IPS DF 4.7 (cell line): Measurements from ENCODE around the gene STING1.
"Not testable (repeated sequence)": the region's sequence is repeated elsewhere in the genome, so short reads cannot be mapped to it uniquely, and the experiment has no call there.

ENCODE experiments used
- DNase-seq: peaks from one replicate; pipeline ENCODE4 v3.0.0-alpha.2; 2013; ENCODE audit warnings: low spot score; ENCODE audit errors: extremely low read depth

Gene STING1

GRCh38 chr5:139482050-139482889, at the start of gene STING1:
TSS of gene STING1 (minus strand) at chr5:139482758. CDS start at chr5:139481704, 1,054 bp downstream.
- DNase-seq, result no peak

- no peak for DNase-seq
Measured at GRCh38 chr5:139531772-139532169, 49.2 kb upstream of the STING1 start.

DNA sequence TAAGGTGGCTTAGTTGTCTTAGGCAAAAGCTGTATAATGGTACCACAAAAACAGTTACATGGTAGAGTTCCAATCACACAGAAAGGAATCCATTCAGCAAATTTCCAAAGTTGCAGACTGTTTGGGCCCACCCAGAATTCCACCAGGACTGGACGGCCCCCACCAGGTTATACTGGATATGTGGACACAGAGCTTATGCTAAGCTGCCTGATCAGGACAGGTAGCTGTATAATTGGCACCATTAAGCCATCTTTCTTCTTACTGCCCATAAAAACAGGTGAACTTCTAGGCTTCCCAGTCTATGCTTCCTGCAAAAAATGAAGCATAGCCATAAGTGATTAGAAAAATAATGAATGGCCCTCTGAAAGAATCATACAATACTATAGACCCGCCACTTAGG, 47.5 kb upstream of the STING1 start:
- not testable (repeated sequence) for DNase-seq

DNA sequence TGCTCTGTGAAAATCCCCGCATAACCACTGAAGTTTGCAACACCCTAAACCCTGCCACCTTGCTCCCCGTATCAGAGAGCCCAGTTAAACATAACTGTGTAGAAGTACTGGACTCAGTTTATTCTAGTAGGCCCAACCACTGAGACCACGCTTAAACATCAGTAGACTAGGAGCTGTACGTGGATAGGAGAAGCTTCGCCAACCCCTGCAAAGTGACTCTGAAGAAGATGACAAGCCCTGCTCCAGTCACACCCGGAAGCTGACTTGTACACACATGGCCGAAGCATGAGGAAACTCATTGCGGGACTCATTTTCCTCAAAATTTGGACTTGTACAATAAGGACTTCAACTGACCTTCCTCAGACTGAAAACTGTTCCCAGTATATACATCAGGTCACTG, 46.1 kb upstream of the STING1 start:
- not testable (repeated sequence) for DNase-seq

GRCh38 chr5:139527896-139528467, 45.4 kb upstream of the STING1 start:
- DNase-seq, result not testable (repeated sequence)

DNA sequence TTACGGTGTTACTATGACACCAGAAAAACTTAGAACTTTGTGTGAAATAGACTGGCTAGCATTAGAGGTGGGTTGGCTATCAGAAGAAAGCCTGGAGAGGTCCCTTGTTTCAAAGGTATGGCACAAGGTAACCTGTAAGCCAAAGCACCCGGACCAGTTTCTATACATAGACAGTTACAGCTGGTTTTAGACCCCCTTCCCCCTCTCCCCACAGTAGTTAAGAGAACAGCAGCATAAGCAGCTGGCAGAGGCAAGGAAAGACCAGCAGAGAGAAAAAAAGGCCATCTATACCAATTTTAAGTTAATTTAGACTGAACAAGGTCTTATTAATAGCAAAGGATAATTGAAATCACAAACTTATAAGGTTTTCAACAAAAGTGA, 44.5 kb upstream of the STING1 start:
- DNase-seq, result not testable (repeated sequence)

DNA sequence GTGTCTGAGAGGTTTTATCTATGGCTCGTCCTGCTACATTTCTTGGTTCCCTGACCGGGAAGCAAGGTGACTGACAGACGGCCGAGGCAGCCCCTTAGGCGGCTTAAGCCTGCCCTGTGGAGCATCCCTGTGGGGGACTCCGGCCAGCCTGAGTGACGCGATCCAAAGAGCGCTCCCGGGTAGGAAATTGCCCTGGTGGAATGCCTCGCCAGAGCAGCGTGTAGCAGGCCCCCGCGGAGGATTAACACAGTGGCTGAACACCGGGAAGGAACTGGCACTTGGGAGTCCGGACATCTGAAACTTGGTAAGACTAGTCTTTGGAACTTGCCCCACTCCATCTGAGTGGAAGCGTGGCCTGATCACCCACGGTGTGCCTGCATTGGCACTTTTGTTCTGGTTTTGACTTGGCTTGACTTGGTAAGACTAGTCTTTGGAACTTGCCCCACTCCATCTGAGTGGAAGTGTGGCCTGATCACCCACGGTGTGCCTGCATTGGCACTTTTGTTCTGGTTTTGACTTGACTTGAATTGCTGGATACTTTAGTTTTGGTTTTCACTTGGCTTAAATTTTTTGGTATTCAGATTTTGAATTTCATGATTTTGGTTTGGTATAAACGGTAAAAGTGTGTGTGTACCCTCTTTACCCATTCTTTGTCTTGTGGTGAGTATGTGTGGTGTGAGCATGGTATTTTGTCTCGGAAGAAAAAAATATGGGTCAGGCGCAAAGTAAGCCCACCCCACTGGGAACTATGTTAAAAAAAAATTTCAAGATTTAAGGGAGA, 43.9 kb upstream of the STING1 start:
- DNase-seq, result not testable (repeated sequence)

- not testable (repeated sequence) for DNase-seq
Measured at GRCh38 chr5:139525586-139526308, 43.2 kb upstream of the STING1 start.

DNA sequence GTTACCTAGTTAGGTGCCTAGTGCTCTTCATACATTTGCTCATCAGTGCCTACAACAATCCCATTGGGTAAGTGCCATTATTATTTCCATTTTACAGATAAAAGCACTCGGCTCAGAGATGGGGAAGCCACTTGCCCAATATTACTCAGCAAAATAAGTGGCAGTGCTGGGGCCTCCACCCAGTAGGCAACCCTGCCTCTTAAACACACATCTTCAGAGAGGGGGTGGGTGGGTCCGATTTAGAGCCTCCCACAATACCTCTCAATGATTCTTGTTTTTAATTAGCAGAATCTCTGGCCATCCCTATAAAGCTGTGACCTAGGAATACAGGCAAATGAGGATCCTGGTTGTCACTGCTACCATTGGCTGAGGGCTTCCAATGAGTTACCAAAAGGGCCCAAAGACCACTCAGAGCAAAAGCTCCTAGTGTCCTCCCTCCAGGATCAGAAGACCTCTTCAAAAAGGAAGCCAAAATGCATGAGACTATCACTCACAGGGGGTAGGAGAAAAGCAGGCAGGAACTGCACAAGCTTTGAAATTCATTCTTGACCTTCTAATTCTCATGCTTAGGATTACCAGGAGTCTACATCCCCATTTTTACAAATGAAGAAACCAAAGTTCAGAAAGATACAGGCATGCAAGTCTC, 42.5 kb upstream of the STING1 start:
- DNase-seq, result no peak

DNA sequence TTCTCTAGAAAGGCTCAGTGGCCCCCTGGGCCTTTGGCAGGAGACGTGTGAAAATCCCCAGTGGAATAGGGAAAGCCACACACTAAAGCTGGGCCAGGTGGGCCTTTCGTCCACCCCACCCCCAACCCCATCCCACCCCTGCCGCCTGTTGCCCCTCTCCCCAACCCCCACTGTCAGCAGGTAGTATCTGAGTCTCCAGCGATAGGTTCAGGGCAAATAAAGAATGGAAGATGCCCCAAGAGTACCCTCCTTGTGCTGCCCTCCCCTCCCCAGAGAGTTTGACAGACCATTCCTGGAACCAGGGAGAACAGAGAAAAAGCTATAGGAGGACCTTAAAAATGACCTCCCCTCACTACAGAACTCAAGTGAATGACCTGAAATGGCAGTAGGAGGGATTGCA, 41.9 kb upstream of the STING1 start:
- no peak for DNase-seq

- DNase-seq, result no peak
Measured at GRCh38 chr5:139523635-139524445, 41.3 kb upstream of the STING1 start.

DNA sequence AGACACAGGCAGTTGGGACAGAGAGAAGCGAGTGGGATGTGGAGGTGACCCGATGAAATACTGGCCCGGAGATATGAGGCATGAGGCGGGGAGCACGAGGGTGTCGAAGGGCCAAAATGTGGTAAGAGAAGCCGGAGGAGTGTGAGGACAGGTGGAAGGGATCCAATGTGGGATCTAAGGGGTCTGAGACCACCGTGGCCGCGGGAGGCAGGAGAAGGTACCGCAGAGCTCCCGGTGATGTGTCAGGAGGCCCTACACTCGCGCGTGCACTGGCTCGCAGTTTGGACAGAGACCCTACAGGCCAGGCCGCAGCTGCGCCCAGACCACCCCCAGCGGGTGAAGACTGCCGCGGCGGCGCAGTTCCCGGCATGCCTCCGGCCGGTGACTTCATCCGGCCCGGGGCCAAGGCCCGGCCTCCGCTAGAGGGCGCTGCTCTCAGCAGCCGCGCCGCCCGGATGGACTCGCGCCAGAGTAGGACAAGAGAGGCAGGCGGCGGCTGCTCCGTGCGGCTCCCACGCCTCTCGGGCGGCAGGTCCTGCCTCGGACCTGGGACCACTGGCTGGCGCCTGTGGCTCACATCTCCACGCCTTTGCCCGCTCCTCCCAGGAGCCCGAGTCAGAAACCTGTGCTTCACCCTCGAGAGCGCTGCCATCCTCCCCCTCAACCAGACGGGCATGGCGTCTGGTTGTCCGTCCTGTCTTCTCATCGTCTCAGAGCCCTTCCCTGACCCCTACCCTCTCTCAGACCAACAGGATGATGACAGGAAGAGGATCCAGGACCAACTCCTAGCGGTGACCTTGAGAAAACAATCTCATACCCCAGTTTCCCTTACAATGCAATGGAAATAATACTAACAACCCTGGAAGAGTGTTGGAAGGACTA, 35.4 kb upstream of the STING1 start:
- peak; percentile 53 for DNase-seq

- no peak for DNase-seq
Measured at GRCh38 chr5:139514486-139514856, 31.9 kb upstream of the STING1 start.

DNA sequence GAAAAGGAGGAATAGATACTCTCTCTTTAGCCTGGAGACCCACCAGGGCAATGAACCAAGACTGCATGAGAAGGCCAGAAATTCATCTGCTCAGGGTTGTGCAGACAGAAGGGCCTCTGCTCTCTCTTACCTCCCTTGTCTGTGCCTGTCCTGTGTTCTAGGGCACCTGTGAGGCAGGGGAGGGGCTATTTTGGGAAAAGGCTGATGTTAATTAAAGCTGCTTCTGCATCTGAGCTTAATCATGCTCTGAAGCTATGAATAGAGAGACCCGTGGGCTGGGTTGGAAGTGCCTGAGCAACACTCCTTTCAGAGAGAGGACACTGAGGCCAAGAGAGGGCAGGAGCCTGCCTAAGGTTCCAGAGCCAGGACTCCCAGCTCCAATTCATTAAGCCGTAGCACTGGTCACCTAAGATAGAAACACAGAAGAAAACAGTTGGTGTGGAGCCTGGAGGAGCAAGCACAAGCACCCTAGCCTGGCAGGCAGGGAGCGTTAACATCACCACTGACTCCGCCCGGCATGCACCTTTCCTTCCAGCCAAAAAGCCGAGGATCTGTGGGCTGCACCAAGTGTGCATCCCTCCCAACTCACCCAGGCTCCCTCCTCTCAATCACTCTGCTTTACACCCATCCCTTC, 31.4 kb upstream of the STING1 start:
- DNase-seq, result no peak

DNA sequence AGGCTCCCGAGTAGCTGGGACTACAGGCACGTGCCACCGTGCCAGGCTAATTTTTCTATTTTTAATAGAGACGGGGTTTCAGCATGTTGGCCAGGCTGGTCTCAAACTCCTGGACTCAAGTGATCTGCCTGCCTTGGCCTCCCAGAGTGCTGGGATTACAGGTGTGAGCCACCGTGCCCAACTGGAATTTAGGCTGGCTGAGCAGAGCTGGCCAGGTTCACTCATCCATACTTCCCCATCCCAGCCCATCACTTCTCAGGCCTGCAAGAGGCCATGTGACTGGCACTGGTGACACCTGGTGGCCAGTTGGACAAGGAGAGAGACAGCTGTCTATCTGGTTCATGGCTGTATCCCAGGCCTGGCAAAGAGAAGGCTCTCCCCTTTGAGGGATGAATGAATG, 30.9 kb upstream of the STING1 start:
- DNase-seq, result peak; percentile 58

GRCh38 chr5:139512786-139513390, 30.3 kb upstream of the STING1 start:
- DNase-seq, result no peak

GRCh38 chr5:139504722-139505121, 22.2 kb upstream of the STING1 start:
- not testable (repeated sequence) for DNase-seq

- DNase-seq, result not testable (repeated sequence)
Measured at GRCh38 chr5:139503879-139504278, 21.3 kb upstream of the STING1 start.
